GM06990 (cell line): ENCODE data around the gene LCE2D.

Experiments used
- DNase-seq: peaks from one replicate; pipeline ENCODE4 v3.0.0-alpha.2; 2011; ENCODE audit not compliant: insufficient read length; ENCODE audit errors: extremely low read depth
- H3K27me3 ChIP-seq: replicated peaks from 2 replicates; pipeline ENCODE4 v1.6.0; 2011; ENCODE audit warnings: low read length; ENCODE audit not compliant: control insufficient read depth, insufficient read depth
- H3K36me3 ChIP-seq: 2 replicates; pipeline ENCODE4 v1.5.1; 2011; ENCODE audit warnings: low read length; ENCODE audit not compliant: control insufficient read depth, insufficient read depth
- H3K4me3 ChIP-seq: replicated peaks from 2 replicates; pipeline ENCODE4 v1.5.1; 2011; ENCODE audit warnings: low read depth, mild to moderate bottlenecking, control low read depth, low read length
- TF ChIP-seq, protein P1 (sequence below): IDR thresholded peaks from 2 replicates; pipeline ENCODE4 v1.5.1; 2011; ENCODE audit warnings: low read length, control low read depth, mild to moderate bottlenecking, inconsistent platforms; ENCODE audit not compliant: insufficient read depth, poor library complexity, severe bottlenecking

The LCE2D gene

DNA sequence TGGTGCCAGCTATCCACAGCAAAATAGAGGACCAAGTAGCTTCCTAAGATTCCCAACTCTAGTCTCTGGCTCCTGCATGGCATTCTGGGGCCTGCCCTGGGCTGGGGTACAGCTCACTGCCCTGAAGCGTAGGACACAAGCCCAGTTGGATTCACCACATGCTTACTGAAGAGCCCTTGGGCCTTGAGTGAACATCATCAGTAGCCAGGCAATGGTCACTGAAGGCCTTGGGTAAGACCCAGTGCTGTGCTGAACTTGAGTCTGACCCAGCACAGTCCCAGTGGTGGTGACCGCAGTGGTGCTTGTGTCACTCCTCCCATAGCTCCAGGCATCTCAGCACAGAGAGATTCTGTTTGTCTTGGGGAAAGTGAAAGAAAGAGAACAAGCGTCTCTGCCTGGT lies 32.6 kb upstream of the LCE2D start:
- Histone ChIP-seq H3K36me3 (no peaks in the 10 kb centered on the region), H3K4me3 (no peak overlapping the region), H3K27me3 (no peaks in the 10 kb centered on the region; the same call in 1 of the 2 replicates)
- TF ChIP-seq, protein P1, sequence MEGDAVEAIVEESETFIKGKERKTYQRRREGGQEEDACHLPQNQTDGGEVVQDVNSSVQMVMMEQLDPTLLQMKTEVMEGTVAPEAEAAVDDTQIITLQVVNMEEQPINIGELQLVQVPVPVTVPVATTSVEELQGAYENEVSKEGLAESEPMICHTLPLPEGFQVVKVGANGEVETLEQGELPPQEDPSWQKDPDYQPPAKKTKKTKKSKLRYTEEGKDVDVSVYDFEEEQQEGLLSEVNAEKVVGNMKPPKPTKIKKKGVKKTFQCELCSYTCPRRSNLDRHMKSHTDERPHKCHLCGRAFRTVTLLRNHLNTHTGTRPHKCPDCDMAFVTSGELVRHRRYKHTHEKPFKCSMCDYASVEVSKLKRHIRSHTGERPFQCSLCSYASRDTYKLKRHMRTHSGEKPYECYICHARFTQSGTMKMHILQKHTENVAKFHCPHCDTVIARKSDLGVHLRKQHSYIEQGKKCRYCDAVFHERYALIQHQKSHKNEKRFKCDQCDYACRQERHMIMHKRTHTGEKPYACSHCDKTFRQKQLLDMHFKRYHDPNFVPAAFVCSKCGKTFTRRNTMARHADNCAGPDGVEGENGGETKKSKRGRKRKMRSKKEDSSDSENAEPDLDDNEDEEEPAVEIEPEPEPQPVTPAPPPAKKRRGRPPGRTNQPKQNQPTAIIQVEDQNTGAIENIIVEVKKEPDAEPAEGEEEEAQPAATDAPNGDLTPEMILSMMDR = no peak
- DNase-seq = no peak

DNA sequence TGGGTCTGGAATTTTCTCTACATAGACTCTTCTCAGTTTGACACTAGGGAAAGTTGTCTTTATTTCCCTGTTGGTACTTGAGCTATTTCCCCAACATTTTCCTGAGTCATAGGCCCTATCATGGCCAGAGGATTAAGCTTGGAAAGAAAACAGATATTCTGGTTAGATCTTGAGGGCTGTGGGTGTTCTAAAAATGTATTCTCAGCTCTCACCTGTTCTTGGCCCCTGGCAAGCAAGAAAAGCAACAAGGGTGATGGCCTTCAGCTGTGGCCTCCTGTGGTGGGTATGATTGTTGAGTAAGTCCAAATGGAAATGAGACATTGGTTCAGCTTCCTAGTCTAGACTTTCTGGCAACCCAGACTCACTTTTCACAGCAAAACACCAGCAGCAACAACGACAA lies 22.8 kb upstream of the LCE2D start:
- TF ChIP-seq, protein P1 = no peak
- DNase-seq = no peak
- Histone ChIP-seq H3K36me3 (no peaks in the 10 kb centered on the region), H3K4me3 (no peak overlapping the region), H3K27me3 (no peaks in the 10 kb centered on the region; the same call in none of the 2 replicates)

DNA sequence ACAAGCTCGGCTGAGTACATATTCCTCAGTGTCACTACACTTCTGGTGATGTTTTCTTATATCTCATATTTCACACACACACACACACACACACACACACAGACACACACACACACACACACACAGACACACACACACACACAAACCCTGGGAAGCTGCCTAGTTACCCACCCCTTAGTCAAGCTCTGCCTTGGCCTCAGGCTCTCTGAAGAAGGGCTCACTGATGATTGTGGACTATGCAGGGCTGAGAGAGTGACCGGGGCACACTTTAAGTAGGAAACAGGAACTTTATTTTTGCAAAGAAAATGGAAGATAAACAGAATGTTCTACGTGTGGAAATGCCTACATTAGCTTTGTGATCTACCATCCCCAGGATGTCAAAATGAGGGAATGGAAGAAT lies 19.2 kb upstream of the LCE2D start:
- no peaks in the 10 kb centered on the region for H3K36me3 ChIP-seq
- H3K27me3 ChIP-seq = no peaks in the 10 kb centered on the region; the same call in none of the 2 replicates
- TF ChIP-seq, protein P1 = no peak
- no peak overlapping the region for H3K4me3 ChIP-seq
- DNase-seq = no peak

DNA sequence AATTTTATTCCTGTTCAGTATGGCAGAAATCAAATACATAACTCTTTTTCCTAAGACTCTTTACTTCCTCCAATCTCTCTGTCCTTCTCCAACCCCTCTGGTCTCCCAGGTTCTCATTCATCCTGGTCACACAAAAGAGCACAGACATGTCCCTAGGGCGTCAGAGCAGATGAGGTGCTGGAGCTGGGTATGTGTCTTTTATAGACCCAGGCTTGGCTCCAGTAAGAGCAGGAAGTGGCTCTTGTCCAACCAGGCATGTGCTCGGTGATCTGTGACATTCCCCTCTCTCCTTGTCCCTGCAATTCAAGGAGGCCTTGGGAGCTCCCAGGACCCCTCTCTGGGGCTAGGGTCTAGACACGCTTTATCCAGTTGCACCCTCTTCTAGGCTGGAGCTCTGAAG lies 18.0 kb upstream of the LCE2D start:
- Histone ChIP-seq H3K4me3 (no peak overlapping the region), H3K36me3 (no peaks in the 10 kb centered on the region), H3K27me3 (no peaks in the 10 kb centered on the region; the same call in none of the 2 replicates)
- TF ChIP-seq, protein P1 = no peak
- DNase-seq = no peak

DNA sequence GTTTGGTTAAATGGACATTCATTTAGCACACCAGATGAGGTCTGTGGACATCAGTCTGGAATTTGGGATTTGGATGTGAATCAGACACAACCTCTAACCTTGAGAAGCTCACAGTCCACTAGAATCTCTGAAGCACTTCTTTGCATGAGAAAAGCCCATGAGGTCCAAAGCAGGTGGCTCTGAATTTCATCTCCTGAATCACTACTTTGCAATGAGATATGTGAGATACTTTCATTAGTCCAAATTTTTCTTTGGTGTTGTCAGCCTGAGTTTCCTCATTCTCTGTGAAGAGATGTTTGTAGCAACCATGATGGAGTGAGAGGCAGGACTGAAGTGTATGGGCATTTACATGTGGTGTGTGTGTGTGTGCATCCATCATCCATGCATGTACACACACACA lies 16.5 kb upstream of the LCE2D start:
- H3K36me3 ChIP-seq = no peaks in the 10 kb centered on the region
- H3K4me3 ChIP-seq = no peak overlapping the region
- DNase-seq = no peak
- no peaks in the 10 kb centered on the region; the same call in 1 of the 2 replicates for H3K27me3 ChIP-seq
- TF ChIP-seq, protein P1 = no peak

DNA sequence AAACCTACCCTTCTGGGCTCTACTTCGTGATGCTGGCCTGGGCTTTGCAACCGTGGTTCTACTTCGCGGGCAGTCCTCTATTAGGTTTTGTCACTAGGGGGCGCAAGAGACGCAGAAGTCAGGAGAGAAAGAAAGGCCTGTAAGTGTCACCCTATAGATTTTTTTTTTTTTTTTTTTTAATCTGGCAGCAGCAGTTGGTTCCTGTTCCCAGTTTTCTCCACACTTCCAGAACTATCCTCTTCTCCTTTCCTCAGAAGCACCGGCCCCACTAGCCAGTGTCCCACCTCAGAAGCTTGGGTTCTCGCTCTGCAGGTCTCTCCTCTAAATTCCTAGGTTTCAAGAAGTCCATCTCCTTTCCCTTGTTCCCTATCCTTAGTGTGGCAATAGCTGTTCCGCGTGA lies 9.1 kb upstream of the LCE2D start:
- no peaks in the 10 kb centered on the region for H3K27me3 ChIP-seq
- no peaks in the 10 kb centered on the region for H3K36me3 ChIP-seq
- no peak overlapping the region for H3K4me3 ChIP-seq
- DNase-seq = peak; percentile 13
- TF ChIP-seq, protein P1 = peak; percentile 90
